PC-9 (cell line): ENCODE measurements around the gene SLC26A11. TPM values are rescaled to one million over a fixed set of nuclear protein-coding genes. Genes with fewer than 3 reads are reported as not detected.
A peak's percentile ranks its signal among the peaks of the same experiment; 100 is the strongest.

Experiments used
- BruUV-seq: library from RNA; stranded (reverse); fragments of 400-500 nt; replicated peaks from 2 replicates; lab custom pipeline; 2021; lab: Mats Ljungman, UMichigan
- CTCF ChIA-PET: fragments of 300-600 bp; sonication (Branson Sonifier 250); formaldehyde crosslinking; loops from one replicate; lab custom pipeline; 2022; ENCODE audit warnings: antibody characterized with exemption; lab: Charles Lee
- POLR2A ChIA-PET: fragments of 300-600 bp; sonication (Branson Sonifier 250); formaldehyde crosslinking; loops from one replicate; lab custom pipeline; 2022; ENCODE audit warnings: antibody characterized with exemption; ENCODE audit not compliant: unreplicated experiment; lab: Charles Lee
- DNase-seq, 2 experiments: peaks; one replicate each; pipeline versions ENCODE4 v3.0.0 to v3.0.0-alpha.2; 2015 to 2022; ENCODE audit warnings: mixed read lengths in 1 of 2
- H2AFZ ChIP-seq: fragments of 200-600 bp; sonication (generic); 2 replicates; pipeline ENCODE4 v1.8.1; 2017; ENCODE audit warnings: antibody characterized with exemption
- H3F3A ChIP-seq: fragments of 200-600 bp; sonication (generic); 2 replicates; pipeline ENCODE4 v1.8.1; 2017; ENCODE audit warnings: antibody characterized with exemption, mild to moderate bottlenecking, low read depth; ENCODE audit not compliant: insufficient read depth
- H3K27ac ChIP-seq: fragments of 200-600 bp; sonication (generic); 2 replicates; pipeline ENCODE4 v1.6.1; 2016; ENCODE audit warnings: mixed run types
- H3K27me3 ChIP-seq: fragments of 200-600 bp; sonication (generic); 2 replicates; pipeline ENCODE4 v1.6.1; 2016; ENCODE audit warnings: low read depth, mixed run types; ENCODE audit not compliant: insufficient read depth
- H3K36me3 ChIP-seq: fragments of 200-600 bp; sonication (generic); 2 replicates; pipeline ENCODE4 v1.6.1; 2016; ENCODE audit warnings: low read depth, mixed run types
- H3K4me1 ChIP-seq: fragments of 200-600 bp; sonication (generic); replicated peaks from 2 replicates; pipeline ENCODE4 v1.6.1; 2016; ENCODE audit warnings: mixed run types; ENCODE audit not compliant: insufficient read depth
- H3K4me2 ChIP-seq: fragments of 200-600 bp; sonication (generic); 2 replicates; pipeline ENCODE4 v1.6.1; 2017; ENCODE audit warnings: mixed run types
- H3K4me3 ChIP-seq: fragments of 200-600 bp; sonication (generic); 2 replicates; pipeline ENCODE4 v1.6.1; 2016; ENCODE audit warnings: mixed run types
- H3K79me2 ChIP-seq: fragments of 200-600 bp; sonication (generic); 2 replicates; pipeline ENCODE4 v1.6.1; 2017; ENCODE audit warnings: low read depth, mixed run types
- H3K9me2 ChIP-seq: fragments of 200-600 bp; sonication (generic); 2 replicates; pipeline ENCODE4 v1.8.1; 2017; ENCODE audit warnings: mild to moderate bottlenecking; ENCODE audit not compliant: insufficient read depth
- H3K9me3 ChIP-seq: fragments of 200-600 bp; sonication (generic); 2 replicates; pipeline ENCODE4 v1.8.1; 2016; ENCODE audit warnings: low read depth; ENCODE audit not compliant: insufficient read depth
- H4K20me1 ChIP-seq: fragments of 200-600 bp; sonication (generic); 2 replicates; pipeline ENCODE4 v1.8.1; 2017; ENCODE audit not compliant: insufficient read depth
- CTCF ChIP-seq: fragments of 200-600 bp; sonication (generic); conservative IDR thresholded peaks from 2 replicates; pipeline ENCODE4 v1.6.1; 2017; ENCODE audit warnings: mixed run types, antibody characterized with exemption, mild to moderate bottlenecking, moderate library complexity
- EZH2 ChIP-seq: fragments of 200-600 bp; sonication (generic); IDR thresholded peaks from 2 replicates; pipeline ENCODE4 v1.8.0; 2017; ENCODE audit warnings: antibody characterized with exemption, low read depth
- intact Hi-C: fragments of 100-400 bp; cut with micrococcal nuclease; formaldehyde crosslinking; loops from one replicate; pipeline ENCODE4 v1.10.0; 2022; ENCODE audit not compliant: unreplicated experiment
- total RNA-seq: library from RNA; stranded (reverse); gene quantifications from 2 replicates; pipeline ENCODE4 v1.2.3, GENCODE V29; 2021

SLC26A11 gene
- total RNA-seq, 1 experiment from 2014 or later = 12.4 TPM

GRCh38 chr17:80269405-80269807 lies 49.2 kb downstream of the SLC26A11 start:
- TF ChIP-seq EZH2 (no peak), CTCF (no peak)
- Histone ChIP-seq H4K20me1 (no peaks in the 10 kb centered on the region), H3K27ac (no peak overlapping the region), H3K9me3 (no peaks in the 10 kb centered on the region), H3K4me2 (no peak overlapping the region), H2AFZ (no peak overlapping the region), H3K9me2 (no peaks in the 10 kb centered on the region), H3K36me3 (no peaks in the 10 kb centered on the region), H3K4me1 (no peaks in the 10 kb centered on the region), H3K79me2 (no peaks in the 10 kb centered on the region), H3K27me3 (no peaks in the 10 kb centered on the region), H3F3A (no peaks in the 10 kb centered on the region), H3K4me3 (no peak overlapping the region)
- intact Hi-C loops = no loop called here
- no TSS peak for BruUV-seq
- ChIA-PET POLR2A (interaction anchor here (0.6 kb wide), 1 partner anchor 19 kb away, joined by 4 read pairs; no protein-coding TSS in a partner anchor), CTCF (interaction anchor here (0.6 kb wide), 1 partner anchor 499 kb away, joined by 7 read pairs; no protein-coding TSS in a partner anchor)
- DNase-seq = no peak

GRCh38 chr17:80270104-80270503 lies 49.9 kb downstream of the SLC26A11 start:
- DNase-seq = no peak
- Histone ChIP-seq H3K9me2 (no peaks in the 10 kb centered on the region), H3F3A (no peaks in the 10 kb centered on the region), H4K20me1 (no peaks in the 10 kb centered on the region), H2AFZ (no peak overlapping the region), H3K27ac (no peak overlapping the region), H3K79me2 (no peaks in the 10 kb centered on the region), H3K4me3 (no peak overlapping the region), H3K27me3 (no peaks in the 10 kb centered on the region), H3K36me3 (no peaks in the 10 kb centered on the region), H3K4me2 (no peak overlapping the region), H3K9me3 (no peaks in the 10 kb centered on the region), H3K4me1 (no peaks in the 10 kb centered on the region)
- CTCF ChIA-PET = no interaction called here
- intact Hi-C loops = no loop called here
- POLR2A ChIA-PET = no interaction called here
- no TSS peak for BruUV-seq
- no peak for TF ChIP-seq EZH2
- TF ChIP-seq CTCF = no peak

- H3K27me3 ChIP-seq = no peaks in the 10 kb centered on the region
- H3K4me1 ChIP-seq = no peaks in the 10 kb centered on the region
- no peak overlapping the region for H3K4me2 ChIP-seq
- no peaks in the 10 kb centered on the region for H4K20me1 ChIP-seq
- no peaks in the 10 kb centered on the region for H3K79me2 ChIP-seq
- DNase-seq = peak in 1 of 2 experiments; percentile 15
- H3K27ac ChIP-seq = no peak overlapping the region
- CTCF ChIA-PET = no interaction called here
- H3F3A ChIP-seq = no peaks in the 10 kb centered on the region
- BruUV-seq = no TSS peak
- no peak overlapping the region for H2AFZ ChIP-seq
- TF ChIP-seq CTCF = no peak
- no peak for TF ChIP-seq EZH2
- POLR2A ChIA-PET = interaction anchor here (0.6 kb wide), 1 partner anchor 15 kb away, joined by 4 read pairs; no protein-coding TSS in a partner anchor
- no peak overlapping the region for H3K4me3 ChIP-seq
- H3K36me3 ChIP-seq = no peaks in the 10 kb centered on the region
- intact Hi-C loops = no loop called here
- H3K9me3 ChIP-seq = no peaks in the 10 kb centered on the region
- H3K9me2 ChIP-seq = no peaks in the 10 kb centered on the region
Observed at GRCh38 chr17:80270836-80271235, 50.6 kb downstream of the SLC26A11 start.
